Neutrophil (primary cell): Measurements from ENCODE around the gene EHMT1.

Source experiments
- H3K27ac ChIP-seq: fragments of 200-600 bp; sonication (generic); 2 replicates; pipeline ENCODE4 v1.5.1; 2016; ENCODE audit warnings: mild to moderate bottlenecking, moderate library complexity
- H3K27me3 ChIP-seq: fragments of 200-600 bp; sonication (generic); 2 replicates; pipeline ENCODE4 v1.6.0; 2016; ENCODE audit warnings: mild to moderate bottlenecking
- H3K36me3 ChIP-seq: fragments of 200-600 bp; sonication (generic); 2 replicates; pipeline ENCODE4 v1.5.1; 2017
- H3K4me1 ChIP-seq, 2 experiments: fragments of 200-600 bp in 1 of 2; sonication (generic) in 1 of 2; 1 replicate in 1 of 2; 2 replicates in 1 of 2; pipeline versions ENCODE4 v1.5.1 to v1.6.1; 2013 to 2016; ENCODE audit warnings: low read depth in 1 of 2, low read length in 1 of 2, mild to moderate bottlenecking in 1 of 2, moderate library complexity in 1 of 2; ENCODE audit not compliant: control insufficient read depth in 1 of 2, insufficient read depth in 1 of 2
- H3K4me3 ChIP-seq, 2 experiments: fragments of 200-600 bp in 1 of 2; sonication (generic) in 1 of 2; 1 replicate in 1 of 2; 2 replicates in 1 of 2; pipeline ENCODE4 v1.5.1; 2013 to 2016; ENCODE audit warnings: low read depth in 1 of 2, low read length in 1 of 2, mild to moderate bottlenecking in 1 of 2, moderate library complexity in 1 of 2
- H3K9me3 ChIP-seq: fragments of 200-600 bp; sonication (generic); 2 replicates; pipeline ENCODE4 v1.5.1; 2016
- TF ChIP-seq, protein P1 (sequence below): fragments of 200-600 bp; sonication (generic); IDR thresholded peaks from 2 replicates; pipeline ENCODE4 v1.5.1; 2016; ENCODE audit warnings: antibody characterized with exemption

The EHMT1 gene

DNA sequence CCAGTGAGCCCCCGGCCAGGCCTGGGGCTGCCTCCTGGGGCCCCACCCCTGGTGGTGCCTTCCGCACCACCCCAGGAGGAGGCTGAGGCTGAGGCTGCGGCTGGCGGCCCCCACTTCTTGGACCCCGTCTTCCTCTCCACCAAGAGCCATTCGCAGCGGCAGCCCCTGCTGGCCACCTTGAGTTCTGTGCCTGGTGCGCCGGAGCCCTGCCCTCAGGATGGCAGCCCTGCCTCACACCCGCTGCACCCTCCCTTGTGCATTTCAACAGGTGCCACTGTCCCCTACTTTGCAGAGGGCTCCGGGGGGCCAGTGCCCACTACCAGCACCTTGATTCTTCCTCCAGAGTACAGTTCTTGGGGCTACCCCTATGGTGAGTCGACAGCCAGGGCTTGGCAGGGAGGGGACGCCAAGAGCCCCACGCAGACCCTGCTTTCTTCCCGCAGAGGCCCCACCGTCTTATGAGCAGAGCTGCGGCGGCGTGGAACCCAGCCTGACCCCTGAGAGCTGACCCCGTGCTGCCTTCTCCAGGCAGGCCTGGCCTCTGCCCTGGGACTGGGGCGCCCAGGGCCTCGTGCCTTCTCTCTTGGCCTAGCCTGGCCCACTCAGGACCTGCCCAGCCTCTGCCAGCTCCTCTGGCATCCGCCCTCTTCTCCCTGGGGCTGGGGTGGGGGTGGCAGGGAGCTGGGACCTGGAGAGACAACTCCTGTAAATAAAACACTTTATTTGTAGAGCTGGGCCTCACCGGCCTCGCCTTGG lies 4.0 kb upstream of the EHMT1 start:
- Histone ChIP-seq H3K4me3 (no peak overlapping the region), H3K27ac (peak overlapping the region; percentile 8), H3K27me3 (no peaks in the 10 kb centered on the region), H3K36me3 (peaks cover 49% of the 10 kb centered on the region), H3K9me3 (no peaks in the 10 kb centered on the region), H3K4me1 (peaks cover 34 to 37% of the 10 kb centered on the region in 2 experiments)
- TF ChIP-seq, protein P1, sequence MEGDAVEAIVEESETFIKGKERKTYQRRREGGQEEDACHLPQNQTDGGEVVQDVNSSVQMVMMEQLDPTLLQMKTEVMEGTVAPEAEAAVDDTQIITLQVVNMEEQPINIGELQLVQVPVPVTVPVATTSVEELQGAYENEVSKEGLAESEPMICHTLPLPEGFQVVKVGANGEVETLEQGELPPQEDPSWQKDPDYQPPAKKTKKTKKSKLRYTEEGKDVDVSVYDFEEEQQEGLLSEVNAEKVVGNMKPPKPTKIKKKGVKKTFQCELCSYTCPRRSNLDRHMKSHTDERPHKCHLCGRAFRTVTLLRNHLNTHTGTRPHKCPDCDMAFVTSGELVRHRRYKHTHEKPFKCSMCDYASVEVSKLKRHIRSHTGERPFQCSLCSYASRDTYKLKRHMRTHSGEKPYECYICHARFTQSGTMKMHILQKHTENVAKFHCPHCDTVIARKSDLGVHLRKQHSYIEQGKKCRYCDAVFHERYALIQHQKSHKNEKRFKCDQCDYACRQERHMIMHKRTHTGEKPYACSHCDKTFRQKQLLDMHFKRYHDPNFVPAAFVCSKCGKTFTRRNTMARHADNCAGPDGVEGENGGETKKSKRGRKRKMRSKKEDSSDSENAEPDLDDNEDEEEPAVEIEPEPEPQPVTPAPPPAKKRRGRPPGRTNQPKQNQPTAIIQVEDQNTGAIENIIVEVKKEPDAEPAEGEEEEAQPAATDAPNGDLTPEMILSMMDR, result no peak

GRCh38 chr9:137615387-137615871 lies 3.4 kb upstream of the EHMT1 start:
- Histone ChIP-seq H3K4me1 (peaks cover 39 to 40% of the 10 kb centered on the region in 2 experiments), H3K27me3 (no peaks in the 10 kb centered on the region)
- TF ChIP-seq, protein P1, result no peak

GRCh38 chr9:137619240-137620047 lies 639 bp downstream of the EHMT1 start:
- no peaks in the 10 kb centered on the region for H3K9me3 ChIP-seq
- TF ChIP-seq, protein P1, result no peak
- peaks cover 25% of the 10 kb centered on the region for H3K36me3 ChIP-seq
- H3K4me3 ChIP-seq, result peak overlapping the region; percentile 66 to 79
- H3K27me3 ChIP-seq, result no peaks in the 10 kb centered on the region
- H3K27ac ChIP-seq, result peak overlapping the region; percentile 84
- H3K4me1 ChIP-seq, result peaks cover 26 to 29% of the 10 kb centered on the region in 2 experiments

More at GRCh38 chr9:137615387-137615871, 3.4 kb upstream of the EHMT1 start:
- Histone ChIP-seq H3K4me3 (no peak overlapping the region), H3K36me3 (peaks cover 46% of the 10 kb centered on the region), H3K27ac (peak overlapping the region; percentile 9), H3K9me3 (no peaks in the 10 kb centered on the region)

- TF ChIP-seq, protein P1, result no peak
- no peaks in the 10 kb centered on the region for H3K27me3 ChIP-seq
- peaks cover 19% of the 10 kb centered on the region for H3K36me3 ChIP-seq
- peaks cover 29 to 33% of the 10 kb centered on the region in 2 experiments for H3K4me1 ChIP-seq
- peak overlapping the region; percentile 84 for H3K27ac ChIP-seq
- no peaks in the 10 kb centered on the region for H3K9me3 ChIP-seq
- H3K4me3 ChIP-seq, result peak overlapping the region; percentile 66 to 79
These were observed 1.2 kb downstream of the EHMT1 start for GRCh38 chr9:137620048-137620405.

DNA sequence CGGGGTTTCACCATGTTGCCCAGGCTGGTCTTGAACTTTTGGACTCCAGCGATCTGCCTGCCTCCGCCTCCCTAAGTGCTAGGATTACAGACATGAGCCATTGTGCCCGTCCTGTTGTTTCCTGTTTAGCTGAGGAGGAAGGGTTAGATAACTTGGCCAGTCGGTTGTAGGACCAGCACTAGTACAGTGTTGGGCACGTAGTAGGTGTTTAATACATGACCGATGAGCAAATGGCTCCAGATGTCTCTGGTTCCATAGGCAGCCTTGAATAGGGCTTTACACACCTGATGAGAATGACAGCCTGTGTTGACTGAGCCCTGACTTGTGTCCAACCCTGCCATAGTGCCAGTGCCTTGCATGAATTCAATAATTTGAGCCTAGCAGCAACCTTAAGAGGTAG lies 1.8 kb downstream of the EHMT1 start:
- H3K36me3 ChIP-seq, result peaks cover 14% of the 10 kb centered on the region
- H3K9me3 ChIP-seq, result no peaks in the 10 kb centered on the region
- peaks cover 35 to 38% of the 10 kb centered on the region in 2 experiments for H3K4me1 ChIP-seq
- H3K27ac ChIP-seq, result no peak overlapping the region
- TF ChIP-seq, protein P1, result no peak
- H3K27me3 ChIP-seq, result no peaks in the 10 kb centered on the region
- H3K4me3 ChIP-seq, result peak overlapping the region in 1 of 2 experiments; percentile 66
